COLO668 (cell line): ENCODE data around the gene SLC17A1.

Experiments
- DNase-seq: peaks from one replicate; lab custom pipeline; 2025; ENCODE audit not compliant: unreplicated experiment; lab: John Stamatoyannopoulos, UW

The SLC17A1 gene

GRCh38 chr6:25831532-25832306, at the start of gene SLC17A1:
SLC17A1 (minus strand) TSS chr6:25832052; CDS start chr6:25830557, 1,495 bp downstream.
- no peak for DNase-seq

GRCh38 chr6:25880601-25881000, 48.7 kb upstream of the SLC17A1 start:
- DNase-seq = no peak

- no peak for DNase-seq
These were observed 47.0 kb upstream of the SLC17A1 start for GRCh38 chr6:25878721-25879322.

GRCh38 chr6:25875926-25876602, 44.2 kb upstream of the SLC17A1 start:
- no peak for DNase-seq

GRCh38 chr6:25875563-25875905, 43.7 kb upstream of the SLC17A1 start:
- DNase-seq = no peak

GRCh38 chr6:25874822-25875562, 43.1 kb upstream of the SLC17A1 start:
- DNase-seq = no peak

- DNase-seq = no peak
These were observed 42.3 kb upstream of the SLC17A1 start, which contains the start of gene SLC17A3 for GRCh38 chr6:25874118-25874517. SLC17A3 (minus strand) TSS chr6:25874243; CDS start chr6:25868387, 5,856 bp downstream.

GRCh38 chr6:25872814-25873213, 41.0 kb upstream of the SLC17A1 start:
- DNase-seq = no peak

- no peak for DNase-seq
These were observed 38.0 kb upstream of the SLC17A1 start for GRCh38 chr6:25869840-25870239.

GRCh38 chr6:25868436-25869183, 36.8 kb upstream of the SLC17A1 start:
- DNase-seq = no peak

GRCh38 chr6:25866011-25866410, 34.2 kb upstream of the SLC17A1 start:
- DNase-seq = no peak

GRCh38 chr6:25863360-25863759, 31.5 kb upstream of the SLC17A1 start:
- DNase-seq = no peak

GRCh38 chr6:25862199-25862598, 30.3 kb upstream of the SLC17A1 start:
- DNase-seq = no peak

- no peak for DNase-seq
These were observed 20.9 kb upstream of the SLC17A1 start for GRCh38 chr6:25852756-25853155.

- DNase-seq = no peak
These were observed 20.1 kb upstream of the SLC17A1 start for GRCh38 chr6:25851961-25852360.

- no peak for DNase-seq
These were observed 12.7 kb upstream of the SLC17A1 start for GRCh38 chr6:25844518-25844917.

GRCh38 chr6:25842526-25842925, 10.7 kb upstream of the SLC17A1 start:
- no peak for DNase-seq

- no peak for DNase-seq
These were observed 3.8 kb upstream of the SLC17A1 start for GRCh38 chr6:25835442-25836283.

- DNase-seq = no peak
These were observed 3.1 kb upstream of the SLC17A1 start for GRCh38 chr6:25834950-25835349.

- no peak for DNase-seq
These were observed 1.3 kb upstream of the SLC17A1 start for GRCh38 chr6:25833136-25833535.
